ENCODE measurements around the gene NOL4.
"Not testable (repeated sequence)": the region's sequence is repeated elsewhere in the genome, so short reads cannot be mapped to it uniquely, and the experiment has no call there.

NOL4 gene, protein sequence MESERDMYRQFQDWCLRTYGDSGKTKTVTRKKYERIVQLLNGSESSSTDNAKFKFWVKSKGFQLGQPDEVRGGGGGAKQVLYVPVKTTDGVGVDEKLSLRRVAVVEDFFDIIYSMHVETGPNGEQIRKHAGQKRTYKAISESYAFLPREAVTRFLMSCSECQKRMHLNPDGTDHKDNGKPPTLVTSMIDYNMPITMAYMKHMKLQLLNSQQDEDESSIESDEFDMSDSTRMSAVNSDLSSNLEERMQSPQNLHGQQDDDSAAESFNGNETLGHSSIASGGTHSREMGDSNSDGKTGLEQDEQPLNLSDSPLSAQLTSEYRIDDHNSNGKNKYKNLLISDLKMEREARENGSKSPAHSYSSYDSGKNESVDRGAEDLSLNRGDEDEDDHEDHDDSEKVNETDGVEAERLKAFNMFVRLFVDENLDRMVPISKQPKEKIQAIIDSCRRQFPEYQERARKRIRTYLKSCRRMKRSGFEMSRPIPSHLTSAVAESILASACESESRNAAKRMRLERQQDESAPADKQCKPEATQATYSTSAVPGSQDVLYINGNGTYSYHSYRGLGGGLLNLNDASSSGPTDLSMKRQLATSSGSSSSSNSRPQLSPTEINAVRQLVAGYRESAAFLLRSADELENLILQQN

DNA sequence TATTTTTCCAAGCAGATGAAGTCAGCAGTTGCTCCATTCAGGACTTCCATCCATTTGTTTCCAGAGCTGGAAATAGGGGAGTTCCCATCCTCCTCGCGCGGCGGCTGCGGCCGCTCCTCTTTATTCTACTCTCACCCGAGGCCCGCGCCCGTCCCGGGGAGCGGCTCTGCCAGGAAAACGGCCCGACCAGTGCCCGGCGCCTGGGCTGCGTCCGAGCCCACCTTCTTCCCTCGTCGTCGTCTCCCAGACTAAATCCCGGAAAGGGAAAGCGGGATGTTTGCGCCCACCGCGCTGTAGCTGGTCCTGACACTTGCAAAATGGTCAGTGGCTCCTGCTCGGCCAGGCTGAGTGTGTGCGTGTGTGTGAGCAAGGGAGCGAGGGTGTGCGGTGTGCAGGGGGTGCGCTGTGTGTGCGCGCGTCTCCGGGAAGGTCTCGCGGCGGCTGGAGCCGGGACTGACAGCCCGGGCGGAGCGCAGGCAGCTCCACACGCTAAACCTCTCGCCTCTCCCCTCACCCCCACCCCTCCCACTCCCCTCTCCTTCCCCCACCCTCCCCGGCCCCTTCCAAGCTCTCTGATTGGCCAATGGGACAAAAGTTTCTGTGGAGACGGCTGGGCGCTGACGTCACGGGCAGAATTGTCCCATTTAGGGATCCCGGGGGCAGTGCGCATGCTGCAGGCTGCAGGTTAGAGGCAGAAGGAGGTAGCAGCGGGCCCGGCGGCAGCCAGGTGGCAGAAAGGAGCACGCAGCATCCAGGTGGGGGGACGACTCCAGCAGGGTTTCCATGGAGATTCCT is at the start of gene NOL4:
Gene NOL4, minus strand, starts transcription at position 491 of the 795 bp plus-strand sequence. CDS start 1,660 bp downstream, outside the sequence.
- ATAC-seq: peak; percentile 67

DNA sequence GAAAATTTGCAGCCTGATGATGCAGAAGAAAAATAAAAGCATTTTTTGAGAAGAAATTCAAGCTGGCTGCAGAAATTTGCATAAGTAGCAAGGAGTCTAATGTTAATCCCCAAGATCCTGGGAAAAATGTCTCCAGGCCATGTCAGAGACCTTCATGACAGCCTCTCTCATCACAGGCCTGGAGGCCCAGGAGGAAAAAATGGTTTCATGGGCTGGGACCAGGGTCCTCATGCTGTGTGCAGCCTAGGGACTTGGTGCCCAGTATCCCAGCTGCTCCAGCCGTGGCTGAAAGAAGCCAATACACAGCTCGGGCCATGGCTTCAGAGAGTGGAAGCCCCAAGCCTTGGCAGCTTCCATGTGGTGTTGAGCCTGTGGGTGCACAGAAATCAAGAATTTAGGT is 41.3 kb upstream of the NOL4 start:
- not testable (repeated sequence) for ATAC-seq

More for the DNA sequence above, at the start of gene NOL4:
- TF ChIP-seq ZNF565 (CRISPR knock-in tag; conservative IDR thresholded peaks at IDR 0.05; ENCODE audit: low read depth) (no peak), SNAI2 (CRISPR knock-in tag; IDR thresholded peaks at IDR 0.05) (no peak), ESRRG (CRISPR knock-in tag; IDR thresholded peaks at IDR 0.05) (no peak), CSDC2 (CRISPR knock-in tag; IDR thresholded peaks at IDR 0.05) (no peak), OSR1 (CRISPR knock-in tag; IDR thresholded peaks at IDR 0.05) (no peak), ISL1 (CRISPR knock-in tag; IDR thresholded peaks at IDR 0.05) (no peak), BACH2 (CRISPR knock-in tag; IDR thresholded peaks at IDR 0.05; ENCODE audit: borderline replicate concordance) (no peak), ZC3H10 (CRISPR knock-in tag; IDR thresholded peaks at IDR 0.05) (no peak), ZFP30 (CRISPR knock-in tag; IDR thresholded peaks at IDR 0.05) (no peak), ZNF8 (CRISPR knock-in tag; IDR thresholded peaks at IDR 0.05) (no peak)
- TF ChIP-seq, protein P1, sequence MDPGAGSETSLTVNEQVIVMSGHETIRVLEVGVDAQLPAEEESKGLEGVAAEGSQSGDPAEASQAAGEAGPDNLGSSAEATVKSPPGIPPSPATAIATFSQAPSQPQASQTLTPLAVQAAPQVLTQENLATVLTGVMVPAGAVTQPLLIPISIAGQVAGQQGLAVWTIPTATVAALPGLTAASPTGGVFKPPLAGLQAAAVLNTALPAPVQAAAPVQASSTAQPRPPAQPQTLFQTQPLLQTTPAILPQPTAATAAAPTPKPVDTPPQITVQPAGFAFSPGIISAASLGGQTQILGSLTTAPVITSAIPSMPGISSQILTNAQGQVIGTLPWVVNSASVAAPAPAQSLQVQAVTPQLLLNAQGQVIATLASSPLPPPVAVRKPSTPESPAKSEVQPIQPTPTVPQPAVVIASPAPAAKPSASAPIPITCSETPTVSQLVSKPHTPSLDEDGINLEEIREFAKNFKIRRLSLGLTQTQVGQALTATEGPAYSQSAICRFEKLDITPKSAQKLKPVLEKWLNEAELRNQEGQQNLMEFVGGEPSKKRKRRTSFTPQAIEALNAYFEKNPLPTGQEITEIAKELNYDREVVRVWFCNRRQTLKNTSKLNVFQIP (CRISPR knock-in tag; IDR thresholded peaks at IDR 0.05; ENCODE audit: borderline replicate concordance, low read depth): no peak
- TF ChIP-seq, protein P2, sequence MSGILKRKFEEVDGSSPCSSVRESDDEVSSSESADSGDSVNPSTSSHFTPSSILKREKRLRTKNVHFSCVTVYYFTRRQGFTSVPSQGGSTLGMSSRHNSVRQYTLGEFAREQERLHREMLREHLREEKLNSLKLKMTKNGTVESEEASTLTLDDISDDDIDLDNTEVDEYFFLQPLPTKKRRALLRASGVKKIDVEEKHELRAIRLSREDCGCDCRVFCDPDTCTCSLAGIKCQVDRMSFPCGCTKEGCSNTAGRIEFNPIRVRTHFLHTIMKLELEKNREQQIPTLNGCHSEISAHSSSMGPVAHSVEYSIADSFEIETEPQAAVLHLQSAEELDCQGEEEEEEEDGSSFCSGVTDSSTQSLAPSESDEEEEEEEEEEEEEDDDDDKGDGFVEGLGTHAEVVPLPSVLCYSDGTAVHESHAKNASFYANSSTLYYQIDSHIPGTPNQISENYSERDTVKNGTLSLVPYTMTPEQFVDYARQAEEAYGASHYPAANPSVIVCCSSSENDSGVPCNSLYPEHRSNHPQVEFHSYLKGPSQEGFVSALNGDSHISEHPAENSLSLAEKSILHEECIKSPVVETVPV (CRISPR knock-in tag; IDR thresholded peaks at IDR 0.05): no peak
- TF ChIP-seq, protein P3, sequence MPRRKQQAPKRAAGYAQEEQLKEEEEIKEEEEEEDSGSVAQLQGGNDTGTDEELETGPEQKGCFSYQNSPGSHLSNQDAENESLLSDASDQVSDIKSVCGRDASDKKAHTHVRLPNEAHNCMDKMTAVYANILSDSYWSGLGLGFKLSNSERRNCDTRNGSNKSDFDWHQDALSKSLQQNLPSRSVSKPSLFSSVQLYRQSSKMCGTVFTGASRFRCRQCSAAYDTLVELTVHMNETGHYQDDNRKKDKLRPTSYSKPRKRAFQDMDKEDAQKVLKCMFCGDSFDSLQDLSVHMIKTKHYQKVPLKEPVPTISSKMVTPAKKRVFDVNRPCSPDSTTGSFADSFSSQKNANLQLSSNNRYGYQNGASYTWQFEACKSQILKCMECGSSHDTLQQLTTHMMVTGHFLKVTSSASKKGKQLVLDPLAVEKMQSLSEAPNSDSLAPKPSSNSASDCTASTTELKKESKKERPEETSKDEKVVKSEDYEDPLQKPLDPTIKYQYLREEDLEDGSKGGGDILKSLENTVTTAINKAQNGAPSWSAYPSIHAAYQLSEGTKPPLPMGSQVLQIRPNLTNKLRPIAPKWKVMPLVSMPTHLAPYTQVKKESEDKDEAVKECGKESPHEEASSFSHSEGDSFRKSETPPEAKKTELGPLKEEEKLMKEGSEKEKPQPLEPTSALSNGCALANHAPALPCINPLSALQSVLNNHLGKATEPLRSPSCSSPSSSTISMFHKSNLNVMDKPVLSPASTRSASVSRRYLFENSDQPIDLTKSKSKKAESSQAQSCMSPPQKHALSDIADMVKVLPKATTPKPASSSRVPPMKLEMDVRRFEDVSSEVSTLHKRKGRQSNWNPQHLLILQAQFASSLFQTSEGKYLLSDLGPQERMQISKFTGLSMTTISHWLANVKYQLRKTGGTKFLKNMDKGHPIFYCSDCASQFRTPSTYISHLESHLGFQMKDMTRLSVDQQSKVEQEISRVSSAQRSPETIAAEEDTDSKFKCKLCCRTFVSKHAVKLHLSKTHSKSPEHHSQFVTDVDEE (CRISPR knock-in tag; IDR thresholded peaks at IDR 0.05): no peak

DNA sequence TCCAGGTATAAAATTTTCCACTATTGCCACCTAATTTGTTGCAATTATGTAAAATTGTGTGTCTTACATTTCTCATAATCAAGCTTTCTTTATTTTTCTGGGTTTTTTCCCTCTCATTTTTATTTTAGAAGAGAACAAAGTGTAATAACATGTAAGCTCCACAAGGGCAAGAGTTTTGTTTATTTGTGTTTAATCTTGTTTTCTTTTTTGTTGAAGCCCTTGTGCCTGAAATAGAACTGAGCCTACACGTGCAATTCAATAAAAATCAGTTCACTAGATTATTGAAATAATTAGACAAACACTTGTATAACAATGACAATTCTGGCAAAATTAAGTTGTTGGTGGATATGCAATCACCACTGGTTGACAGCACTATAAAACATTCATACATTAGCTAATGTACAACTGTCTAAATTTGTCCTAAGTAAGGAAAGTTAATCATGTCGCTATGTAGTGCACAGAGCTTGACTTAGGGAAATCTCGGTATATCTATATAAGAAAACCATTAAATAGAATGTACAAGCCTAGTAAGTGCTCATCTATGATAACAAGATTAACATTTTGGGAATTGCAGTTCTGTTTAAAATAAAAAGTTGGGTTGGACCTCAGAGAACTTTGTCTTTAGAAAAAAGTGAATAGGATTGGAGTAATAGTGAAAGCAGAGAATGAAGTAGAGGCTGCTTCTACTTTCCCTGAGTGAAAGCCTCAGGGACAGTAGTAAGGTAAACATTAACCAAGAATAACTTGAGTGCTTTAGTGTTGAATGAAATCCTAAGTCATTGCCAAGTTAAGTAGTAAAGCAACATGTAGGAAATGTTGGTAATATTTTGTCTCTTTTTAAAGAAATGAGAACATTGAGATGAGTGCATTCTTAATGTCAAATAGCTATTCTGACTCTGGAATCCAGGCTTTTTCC is 37.4 kb upstream of the NOL4 start:
- ATAC-seq: no peak
- TF ChIP-seq SNAI2 (CRISPR knock-in tag; IDR thresholded peaks at IDR 0.05) (no peak), TCF4 (CRISPR knock-in tag; IDR thresholded peaks at IDR 0.05; ENCODE audit: borderline replicate concordance) (no peak), PPARA (CRISPR knock-in tag; IDR thresholded peaks at IDR 0.05; ENCODE audit: borderline replicate concordance) (no peak), BACH2 (CRISPR knock-in tag; IDR thresholded peaks at IDR 0.05; ENCODE audit: borderline replicate concordance) (no peak), ZC3H10 (CRISPR knock-in tag; IDR thresholded peaks at IDR 0.05) (no peak), ZNF70 (CRISPR knock-in tag; IDR thresholded peaks at IDR 0.05) (no peak), ARNTL (CRISPR knock-in tag; IDR thresholded peaks at IDR 0.05; ENCODE audit: borderline replicate concordance, low read depth) (no peak), ZFP30 (CRISPR knock-in tag; IDR thresholded peaks at IDR 0.05) (no peak), ZNF565 (CRISPR knock-in tag; conservative IDR thresholded peaks at IDR 0.05; ENCODE audit: low read depth) (no peak), ESRRG (CRISPR knock-in tag; IDR thresholded peaks at IDR 0.05) (no peak), ISL1 (CRISPR knock-in tag; IDR thresholded peaks at IDR 0.05) (no peak)
- TF ChIP-seq, protein P4, sequence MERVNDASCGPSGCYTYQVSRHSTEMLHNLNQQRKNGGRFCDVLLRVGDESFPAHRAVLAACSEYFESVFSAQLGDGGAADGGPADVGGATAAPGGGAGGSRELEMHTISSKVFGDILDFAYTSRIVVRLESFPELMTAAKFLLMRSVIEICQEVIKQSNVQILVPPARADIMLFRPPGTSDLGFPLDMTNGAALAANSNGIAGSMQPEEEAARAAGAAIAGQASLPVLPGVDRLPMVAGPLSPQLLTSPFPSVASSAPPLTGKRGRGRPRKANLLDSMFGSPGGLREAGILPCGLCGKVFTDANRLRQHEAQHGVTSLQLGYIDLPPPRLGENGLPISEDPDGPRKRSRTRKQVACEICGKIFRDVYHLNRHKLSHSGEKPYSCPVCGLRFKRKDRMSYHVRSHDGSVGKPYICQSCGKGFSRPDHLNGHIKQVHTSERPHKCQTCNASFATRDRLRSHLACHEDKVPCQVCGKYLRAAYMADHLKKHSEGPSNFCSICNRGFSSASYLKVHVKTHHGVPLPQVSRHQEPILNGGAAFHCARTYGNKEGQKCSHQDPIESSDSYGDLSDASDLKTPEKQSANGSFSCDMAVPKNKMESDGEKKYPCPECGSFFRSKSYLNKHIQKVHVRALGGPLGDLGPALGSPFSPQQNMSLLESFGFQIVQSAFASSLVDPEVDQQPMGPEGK (CRISPR knock-in tag; IDR thresholded peaks at IDR 0.05; ENCODE audit: borderline replicate concordance): no peak
